RWPE1 (cell line): ENCODE results near the gene ACD.

Source experiments
- CTCF ChIA-PET: fragments of 350-600 bp; sonication (Branson Sonifier 250); formaldehyde crosslinking; extraction: SDS; loops from one replicate; lab custom pipeline; 2021; lab: Yijun Ruan, JAX
- POLR2A ChIA-PET: fragments of 400-600 bp; formaldehyde crosslinking; extraction: SDS; loops from one replicate; lab custom pipeline; 2020; ENCODE audit warnings: antibody characterized with exemption; ENCODE audit not compliant: low non-redundant PET; lab: Yijun Ruan, JAX
- DNase-seq: peaks from one replicate; pipeline ENCODE4 v3.0.0; 2012; ENCODE audit warnings: low spot score
- H3K27ac ChIP-seq: fragments of 450-650 bp; 2 replicates; pipeline ENCODE4 v1.5.1; 2017
- CTCF ChIP-seq: fragments of 450-650 bp; conservative IDR thresholded peaks from 2 replicates; pipeline ENCODE4 v1.5.1; 2017; ENCODE audit warnings: low read depth, mild to moderate bottlenecking

Gene ACD

GRCh38 chr16:67636713-67637112 is 23.3 kb downstream of the ACD start:
- no peak for TF ChIP-seq CTCF
- POLR2A ChIA-PET: no interaction called here
- DNase-seq: no peak
- no peak overlapping the region; the same call in 1 of the 2 replicates for H3K27ac ChIP-seq
- CTCF ChIA-PET: no interaction called here

- H3K27ac ChIP-seq: no peak overlapping the region
- POLR2A ChIA-PET: no interaction called here
- CTCF ChIA-PET: interaction anchor here (0.5 to 0.6 kb wide), 2 partner anchors 56 to 112 kb away, joined by 3 read pairs; no protein-coding TSS in a partner anchor
- TF ChIP-seq CTCF: no peak
- DNase-seq: no peak
Observed at GRCh38 chr16:67632415-67633172, 27.5 kb downstream of the ACD start.

- DNase-seq: no peak
- ChIA-PET POLR2A (interaction anchor here (0.6 kb wide), 1 partner anchor 123 kb away, joined by 4 read pairs; no protein-coding TSS in a partner anchor), CTCF (interaction anchor here (0.6 kb wide), 1 partner anchor 218 kb away, joined by 4 read pairs; no protein-coding TSS in a partner anchor)
- TF ChIP-seq CTCF: no peak
- no peak overlapping the region for H3K27ac ChIP-seq
Observed at GRCh38 chr16:67628216-67628615, 31.8 kb downstream of the ACD start.

- ChIA-PET CTCF (interaction anchor here (0.7 to 0.8 kb wide), 2 partner anchors 37 to 75 kb away, joined by 3 read pairs; no protein-coding TSS in a partner anchor), POLR2A (no interaction called here)
- no peak overlapping the region for H3K27ac ChIP-seq
- no peak for DNase-seq
- TF ChIP-seq CTCF: no peak
Observed at GRCh38 chr16:67613808-67614207, 46.3 kb downstream of the ACD start.

GRCh38 chr16:67608364-67608763 is 51.7 kb downstream of the ACD start:
- TF ChIP-seq CTCF: no peak
- POLR2A ChIA-PET: no interaction called here
- CTCF ChIA-PET: interaction anchor here (1.2 kb wide), 1 partner anchor 87 kb away, joined by 4 read pairs; no protein-coding TSS in a partner anchor
- H3K27ac ChIP-seq: no peak overlapping the region
- no peak for DNase-seq
